T-cell (primary cell): ENCODE measurements around the gene C1QB. TPM values are rescaled to one million over a fixed set of nuclear protein-coding genes. Genes with fewer than 3 reads are reported as not detected.
A peak's percentile ranks its signal among the peaks of the same experiment; 100 is the strongest.
"Not testable (repeated sequence)": the region's sequence is repeated elsewhere in the genome, so short reads cannot be mapped to it uniquely, and the experiment has no call there.

Experiments
- ATAC-seq, 4 experiments: fragments of 200-7000 bp in 3 of 4; fragments of 150-1000 bp in 1 of 4; cut with Tn5 transposase; replicated peaks in 1 of 4; 1 replicate in 3 of 4; 2 replicates in 1 of 4; pipeline ENCODE4 v1.10.0; 2021; ENCODE audit warnings: moderate library complexity in 3 of 4, mild to moderate bottlenecking in 2 of 4, moderate number of reproducible peaks in 1 of 4
- CTCF ChIA-PET, 2 donors: fragments of 300-600 bp; sonication (Branson Sonifier 250); formaldehyde crosslinking; loops; one replicate each; lab custom pipeline; 2022; ENCODE audit warnings: antibody characterized with exemption in 2 of 2; lab: Charles Lee
- POLR2A ChIA-PET, 2 donors: fragments of 300-600 bp; sonication (Branson Sonifier 250); formaldehyde crosslinking; loops; one replicate each; lab custom pipeline; 2022; ENCODE audit warnings: antibody characterized with exemption in 2 of 2; lab: Charles Lee
- DNase-seq, 35 experiments: peaks; one replicate each; pipeline versions ENCODE4 v3.0.0 to v3.0.0-alpha.2; 2013 to 2023
- H3K27ac ChIP-seq: one replicate; pipeline ENCODE4 v1.5.1; 2013; ENCODE audit warnings: low read length
- H3K27me3 ChIP-seq, 2 experiments: replicated peaks in 1 of 2; 1 replicate in 1 of 2; 2 replicates in 1 of 2; pipeline versions ENCODE4 v1.6.1 to v1.7.0; 2013; ENCODE audit warnings: low read length in 1 of 2, mixed read lengths in 1 of 2; ENCODE audit not compliant: control insufficient read depth in 2 of 2, insufficient read depth in 2 of 2; ENCODE audit errors: extremely low read depth in 1 of 2
- H3K36me3 ChIP-seq, 2 donors: 1 replicate in 1 of 2; 2 replicates in 1 of 2; pipeline versions ENCODE4 v1.6.1 to v1.7.0; 2013; ENCODE audit warnings: low read length in 1 of 2; ENCODE audit not compliant: control insufficient read depth in 2 of 2, insufficient read depth in 1 of 2; ENCODE audit errors: extremely low read depth in 1 of 2
- H3K4me1 ChIP-seq, 2 experiments: 1 replicate in 1 of 2; 2 replicates in 1 of 2; pipeline versions ENCODE4 v1.6.1 to v1.7.0; 2013; ENCODE audit warnings: low read length in 2 of 2, mixed read lengths in 1 of 2; ENCODE audit not compliant: insufficient read depth in 2 of 2, control insufficient read depth in 1 of 2; ENCODE audit errors: extremely low read depth in 1 of 2
- H3K4me3 ChIP-seq, 2 donors: 1 replicate in 1 of 2; 2 replicates in 1 of 2; pipeline versions ENCODE4 v1.5.1 to v1.7.0; 2013; ENCODE audit warnings: mild to moderate bottlenecking in 2 of 2, low read length in 1 of 2, moderate library complexity in 1 of 2; ENCODE audit not compliant: control insufficient read depth in 1 of 2; ENCODE audit errors: extremely low read depth in 1 of 2
- H3K9me3 ChIP-seq: 2 replicates; pipeline ENCODE4 v1.7.0; 2013
- H3K27ac Mint-ChIP-seq, 2 donors: one replicate each; pipeline ENCODE4 v1.8.0; 2020 to 2021; ENCODE audit warnings: mild to moderate bottlenecking in 2 of 2, mixed read lengths in 2 of 2
- H3K27me3 Mint-ChIP-seq, 2 donors: one replicate each; pipeline ENCODE4 v1.8.0; 2021 to 2022; ENCODE audit warnings: mixed read lengths in 2 of 2
- H3K36me3 Mint-ChIP-seq: one replicate; pipeline ENCODE4 v1.8.0; 2021; ENCODE audit warnings: mixed read lengths
- H3K4me1 Mint-ChIP-seq, 3 donors: one replicate each; pipeline ENCODE4 v1.8.0; 2020 to 2022; ENCODE audit warnings: mixed read lengths in 3 of 3, mild to moderate bottlenecking in 1 of 3
- H3K4me3 Mint-ChIP-seq, 3 donors: one replicate each; pipeline ENCODE4 v1.8.0; 2020 to 2022; ENCODE audit warnings: mild to moderate bottlenecking in 3 of 3, mixed read lengths in 3 of 3, moderate library complexity in 3 of 3
- H3K9me3 Mint-ChIP-seq, 3 donors: one replicate each; pipeline ENCODE4 v1.8.0; 2020 to 2022; ENCODE audit warnings: mixed read lengths in 3 of 3
- WGBS: methylation state at CpG from one replicate; pipeline ENCODE4 v1.1.5; 2013; ENCODE audit warnings: missing lambda C conversion rate; ENCODE audit not compliant: insufficient coverage; 5-methylcytosine and 5-hydroxymethylcytosine counted together
- total RNA-seq, 35 experiments: library from RNA in 6 of 35; stranded (reverse) in 6 of 35; fragments of 120-200 nt in 1 of 35; gene quantifications; one replicate each; pipeline versions ENCODE4 v1.2.1 to v1.2.4 and lab custom pipeline; 2013 to 2026

C1QB gene
- total RNA-seq, 5 donors from 2014 or later (not counting 1 experiment from before 2014, with no cell fraction given) = 1.1 to 1.3 (median 1.2) TPM; not detected in 2

DNA sequence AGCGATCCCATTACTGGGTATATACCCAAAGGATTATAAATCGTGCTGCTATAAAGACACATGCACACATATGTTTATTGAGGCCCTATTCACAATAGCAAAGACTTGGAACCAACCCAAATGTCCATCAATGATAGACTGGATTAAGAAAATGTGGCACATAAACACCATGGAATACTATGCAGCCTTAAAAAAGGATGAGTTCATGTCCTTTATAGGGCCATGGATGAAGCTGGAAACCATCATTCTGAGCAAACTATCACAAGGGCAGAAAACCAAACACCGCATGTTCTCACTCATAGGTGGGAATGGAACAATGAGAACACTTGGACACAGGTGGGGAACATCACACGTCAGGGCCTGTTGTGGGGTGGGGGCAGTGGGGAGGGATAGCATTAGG lies 53.1 kb downstream of the C1QB start:
- H3K36me3 Mint-ChIP-seq, H3K27ac ChIP-seq, H3K4me1 Mint-ChIP-seq, H3K9me3 Mint-ChIP-seq, H3K4me1 ChIP-seq, H3K4me3 Mint-ChIP-seq, H3K4me3 ChIP-seq, H3K36me3 ChIP-seq, POLR2A ChIA-PET, H3K27ac Mint-ChIP-seq, CTCF ChIA-PET, H3K9me3 ChIP-seq, ATAC-seq, DNase-seq: not testable (repeated sequence)
- peaks cover 31 to 35% of the 10 kb centered on the region in 2 donors for H3K27me3 Mint-ChIP-seq
- H3K27me3 ChIP-seq = peaks cover 0 to 42% of the 10 kb centered on the region in 2 experiments
- WGBS = no CpG with 5 or more reads among the region's 4 CpGs

DNA sequence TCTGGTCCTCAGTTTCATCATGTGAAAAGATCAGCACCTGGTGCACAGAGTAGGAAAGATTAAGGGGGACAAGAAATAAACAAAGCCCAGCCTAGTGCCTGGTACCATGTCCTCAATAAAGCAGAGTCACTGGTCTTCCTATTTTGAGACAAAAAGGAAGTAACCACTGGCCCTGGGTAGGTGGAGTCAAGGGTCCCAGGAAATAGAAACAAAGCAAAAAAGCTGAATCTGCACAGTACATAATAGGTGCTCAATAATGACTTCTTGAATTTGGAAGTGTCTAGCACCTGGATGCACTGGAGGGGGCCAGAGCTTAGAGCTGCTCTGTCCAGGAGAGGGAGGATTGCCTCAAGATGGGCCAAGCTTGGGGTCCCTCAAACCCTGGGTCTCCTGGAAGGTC lies 55.7 kb downstream of the C1QB start:
- no peak overlapping the region for H3K27ac Mint-ChIP-seq
- peaks cover 4 to 61% of the 10 kb centered on the region in 2 experiments for H3K27me3 ChIP-seq
- H3K36me3 ChIP-seq = no peaks in the 10 kb centered on the region
- ATAC-seq (no peak), DNase-seq (no peak)
- H3K9me3 ChIP-seq = no peaks in the 10 kb centered on the region
- ChIA-PET CTCF (no interaction called here), POLR2A (interaction anchor here in 1 of 2 donors (0.6 kb wide), 1 partner anchor 952 kb away, joined by 3 read pairs; no protein-coding TSS in a partner anchor)
- peaks cover 0 to 17% of the 10 kb centered on the region in 2 experiments for H3K4me1 ChIP-seq
- H3K27ac ChIP-seq = no peak overlapping the region
- no peaks in the 10 kb centered on the region for H3K36me3 Mint-ChIP-seq
- H3K9me3 Mint-ChIP-seq = no peaks in the 10 kb centered on the region
- peaks cover 0 to 16% (median 7%) of the 10 kb centered on the region in 3 donors for H3K4me1 Mint-ChIP-seq
- peaks cover 41 to 52% of the 10 kb centered on the region in 2 donors for H3K27me3 Mint-ChIP-seq
- H3K4me3 ChIP-seq = no peak overlapping the region
- H3K4me3 Mint-ChIP-seq = peak overlapping the region in 1 of 3 donors; percentile 31

DNA sequence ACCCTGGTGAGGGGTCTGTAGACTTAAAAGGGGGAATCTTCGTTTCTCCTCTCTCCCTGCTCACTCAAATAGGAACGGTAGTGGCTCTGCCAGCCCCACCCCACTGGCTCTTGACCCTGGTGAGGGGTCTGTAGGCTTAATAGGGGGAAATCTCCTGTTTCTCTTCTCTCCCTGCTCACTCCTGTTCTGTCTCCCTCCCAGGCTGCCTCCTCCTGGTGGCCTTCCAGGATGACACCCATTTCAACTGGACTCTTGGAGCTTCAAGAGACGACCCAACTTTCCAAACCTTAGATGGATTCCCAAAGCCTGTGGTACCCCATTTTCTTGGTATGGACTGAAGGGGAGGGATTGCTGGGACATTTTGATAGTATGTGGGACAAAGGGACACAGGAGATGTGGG lies 56.2 kb downstream of the C1QB start:
- no CpG with 5 or more reads among the region's 3 CpGs for WGBS
- no peaks in the 10 kb centered on the region for H3K36me3 ChIP-seq
- H3K27ac Mint-ChIP-seq = no peak overlapping the region
- ChIA-PET CTCF (no interaction called here), POLR2A (interaction anchor here in 1 of 2 donors (0.6 kb wide), 1 partner anchor 953 kb away, joined by 3 read pairs; no protein-coding TSS in a partner anchor)
- ATAC-seq (no peak), DNase-seq (no peak)
- H3K9me3 ChIP-seq = no peaks in the 10 kb centered on the region
- no peak overlapping the region for H3K4me3 ChIP-seq
- H3K9me3 Mint-ChIP-seq = no peaks in the 10 kb centered on the region
- H3K27me3 Mint-ChIP-seq = peaks cover 46 to 56% of the 10 kb centered on the region in 2 donors
- no peak overlapping the region for H3K27ac ChIP-seq
- H3K36me3 Mint-ChIP-seq = no peaks in the 10 kb centered on the region
- H3K4me1 ChIP-seq = peaks cover 0 to 17% of the 10 kb centered on the region in 2 experiments
- peaks cover 0 to 16% (median 7%) of the 10 kb centered on the region in 3 donors for H3K4me1 Mint-ChIP-seq
- peak overlapping the region in 1 of 3 donors; percentile 31 for H3K4me3 Mint-ChIP-seq
- H3K27me3 ChIP-seq = peaks cover 8 to 61% of the 10 kb centered on the region in 2 experiments

DNA sequence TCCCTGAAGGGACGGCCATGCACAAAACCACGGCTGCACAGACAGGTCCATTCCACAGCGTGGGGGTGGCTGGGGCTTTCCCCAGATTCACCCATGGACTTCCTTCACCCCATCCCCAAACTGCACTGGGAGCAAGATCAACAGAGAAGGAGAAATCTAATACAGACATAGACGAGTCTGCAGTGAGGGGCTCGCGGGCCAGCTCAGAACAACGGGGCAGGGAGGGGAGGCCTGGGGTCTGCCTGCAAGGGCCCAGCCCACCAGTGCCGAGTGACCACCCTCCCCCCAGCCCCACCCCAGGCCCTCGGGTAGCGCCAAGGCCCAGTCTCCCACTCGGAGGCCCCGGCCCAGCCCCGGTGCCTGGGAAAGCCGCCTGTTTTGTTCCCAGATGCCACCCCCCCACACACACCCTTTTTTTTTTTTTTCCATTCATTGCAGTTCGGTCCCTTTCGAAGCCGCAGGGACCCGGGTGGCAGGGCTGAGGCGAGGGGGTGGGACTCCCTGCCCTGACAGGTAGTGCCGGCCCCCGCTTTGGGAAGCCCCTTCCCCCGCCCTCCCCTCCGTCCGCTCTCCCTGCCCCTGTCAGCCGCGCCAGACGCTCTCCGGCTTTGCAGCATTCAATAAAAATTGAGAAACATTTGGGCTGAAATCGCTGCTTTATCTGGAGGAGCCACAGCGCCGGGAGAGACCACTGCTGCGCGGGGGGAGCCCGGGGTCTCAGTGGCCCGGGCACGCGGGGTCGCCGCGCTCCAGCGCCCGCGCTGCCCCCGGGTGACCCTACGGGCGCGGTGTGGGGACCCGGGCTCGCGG lies 57.1 kb downstream of the C1QB start:
- DNase-seq = peak in 13 of 35 experiments; percentile 3 to 30 (median 13)
- peak overlapping the region; percentile 65 to 76 (median 67) for H3K4me3 Mint-ChIP-seq
- Histone ChIP-seq H3K4me3 (no peak overlapping the region), H3K4me1 (peaks cover 0 to 17% of the 10 kb centered on the region in 2 experiments), H3K27me3 (peaks cover 12 to 58% of the 10 kb centered on the region in 2 experiments), H3K27ac (no peak overlapping the region), H3K36me3 (no peaks in the 10 kb centered on the region), H3K9me3 (no peaks in the 10 kb centered on the region)
- no peaks in the 10 kb centered on the region for H3K36me3 Mint-ChIP-seq
- peak; percentile 22 to 39 (median 34) for ATAC-seq
- H3K27ac Mint-ChIP-seq = no peak overlapping the region
- ChIA-PET POLR2A (no interaction called here), CTCF (no interaction called here)
- WGBS = under 1% methylated on average over 29 of the region's 50 CpGs
- no peaks in the 10 kb centered on the region for H3K9me3 Mint-ChIP-seq
- peaks cover 0 to 16% (median 7%) of the 10 kb centered on the region in 3 donors for H3K4me1 Mint-ChIP-seq
- peaks cover 53 to 60% of the 10 kb centered on the region in 2 donors for H3K27me3 Mint-ChIP-seq

DNA sequence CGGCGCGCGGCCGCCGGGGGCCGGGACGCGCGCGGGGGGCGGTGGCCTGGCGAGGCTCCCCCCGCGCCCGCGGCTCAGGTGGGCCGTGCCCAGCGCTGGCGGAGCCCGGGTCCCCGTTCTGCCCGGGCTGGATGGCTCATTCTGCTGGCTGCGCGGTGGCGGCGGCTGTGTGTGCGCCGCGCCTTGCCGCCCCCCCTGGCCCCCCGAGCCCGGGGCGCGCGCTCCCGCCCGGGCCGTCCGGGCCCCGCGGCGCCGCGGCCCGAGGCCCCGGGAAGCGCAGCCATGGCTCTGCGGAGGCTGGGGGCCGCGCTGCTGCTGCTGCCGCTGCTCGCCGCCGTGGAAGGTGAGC lies 57.6 kb downstream of the C1QB start, which contains the start of gene EPHB2:
TSS of gene EPHB2 (plus strand) at position 139 of the 349 bp plus-strand sequence. CDS start at position 283, 144 bp downstream.
- under 1% methylated on average over 55 of the region's 55 CpGs for WGBS
- H3K9me3 ChIP-seq = no peaks in the 10 kb centered on the region
- Mint-ChIP-seq H3K27me3 (peaks cover 57 to 64% of the 10 kb centered on the region in 2 donors), H3K4me3 (peak within 1 kb of the TSS; percentile 65 to 76 (median 67)), H3K9me3 (no peaks in the 10 kb centered on the region), H3K36me3 (no peaks in the 10 kb centered on the region), H3K4me1 (peaks cover 0 to 16% (median 7%) of the 10 kb centered on the region in 3 donors), H3K27ac (no peak within 1 kb of the TSS)
- H3K27ac ChIP-seq = no peak within 1 kb of the TSS
- POLR2A ChIA-PET = no interaction called here
- H3K27me3 ChIP-seq = peaks cover 12 to 59% of the 10 kb centered on the region in 2 experiments
- peak in 3 of 35 experiments; percentile 15 to 17 (median 15) for DNase-seq
- H3K4me1 ChIP-seq = peaks cover 0 to 17% of the 10 kb centered on the region in 2 experiments
- H3K4me3 ChIP-seq = no peak within 1 kb of the TSS
- peak; percentile 33 to 61 (median 49) for ATAC-seq
- no peaks in the 10 kb centered on the region for H3K36me3 ChIP-seq
- CTCF ChIA-PET = no interaction called here

DNA sequence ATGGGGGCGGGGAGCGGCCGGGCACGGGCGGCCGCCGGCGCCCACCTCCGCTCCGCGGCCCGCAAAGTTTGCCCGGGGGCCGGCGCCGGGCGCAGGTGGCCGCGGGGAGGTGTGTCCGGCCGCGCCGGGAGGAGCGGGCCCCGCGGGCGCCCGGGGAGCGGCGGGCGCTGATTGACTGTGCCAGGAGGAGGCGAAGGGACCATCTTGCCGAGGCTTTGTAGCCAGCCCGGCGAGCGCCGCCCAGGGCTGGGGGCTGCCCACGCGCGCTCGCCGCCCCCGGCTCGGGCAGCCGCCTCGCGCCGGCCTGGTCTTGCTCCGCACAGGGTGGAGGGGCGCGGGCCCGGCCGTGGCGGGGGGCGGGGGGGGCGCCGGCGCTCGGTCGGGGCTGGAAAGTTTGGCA lies 58.0 kb downstream of the C1QB start:
- Histone ChIP-seq H3K27me3 (peaks cover 12 to 62% of the 10 kb centered on the region in 2 experiments), H3K36me3 (no peaks in the 10 kb centered on the region), H3K4me1 (peaks cover 0 to 17% of the 10 kb centered on the region in 2 experiments), H3K4me3 (no peak overlapping the region), H3K27ac (no peak overlapping the region), H3K9me3 (no peaks in the 10 kb centered on the region)
- H3K27ac Mint-ChIP-seq = no peak overlapping the region
- peaks cover 0 to 16% (median 7%) of the 10 kb centered on the region in 3 donors for H3K4me1 Mint-ChIP-seq
- under 1% methylated on average over 56 of the region's 60 CpGs for WGBS
- DNase-seq (no peak), ATAC-seq (peak in 1 of 4 experiments; percentile 9)
- H3K4me3 Mint-ChIP-seq = no peak overlapping the region
- ChIA-PET CTCF (no interaction called here), POLR2A (no interaction called here)
- H3K36me3 Mint-ChIP-seq = no peaks in the 10 kb centered on the region
- H3K27me3 Mint-ChIP-seq = peaks cover 56 to 65% of the 10 kb centered on the region in 2 donors
- H3K9me3 Mint-ChIP-seq = no peaks in the 10 kb centered on the region
